Endothelial cell of umbilical vein (primary cell): Measurements from ENCODE around the gene STKLD1.

Experiments used
- CTCF ChIP-seq, 2 donors: IDR thresholded peaks; 1 replicate in 1 of 2; 2 replicates in 1 of 2; pipeline ENCODE4 v1.5.1; 2011; ENCODE audit warnings: low read length in 2 of 2, mild to moderate bottlenecking in 2 of 2, moderate library complexity in 2 of 2, control low read depth in 1 of 2, inconsistent platforms in 1 of 2, low read depth in 1 of 2; ENCODE audit not compliant: insufficient read depth in 1 of 2; ENCODE audit errors: extremely low read depth in 1 of 2
- EZH2 ChIP-seq: IDR thresholded peaks from 2 replicates; pipeline ENCODE4 v1.6.1; 2012; ENCODE audit warnings: borderline replicate concordance, low read depth, mild to moderate bottlenecking, moderate library complexity, low read length, inconsistent platforms; ENCODE audit not compliant: severe bottlenecking
- FOS ChIP-seq: IDR thresholded peaks from 2 replicates; pipeline ENCODE4 v1.6.1; 2011; ENCODE audit warnings: mild to moderate bottlenecking, low read length, moderate library complexity, borderline replicate concordance; ENCODE audit not compliant: insufficient read depth
- MAX ChIP-seq: IDR thresholded peaks from 2 replicates; pipeline ENCODE4 v1.6.1; 2011; ENCODE audit not compliant: insufficient read depth, insufficient read length
- MYC ChIP-seq: IDR thresholded peaks from one replicate; pipeline ENCODE4 v1.6.1; 2011; ENCODE audit warnings: mild to moderate bottlenecking, low read depth, low read length
- POLR2A ChIP-seq: IDR thresholded peaks from 2 replicates; pipeline ENCODE4 v1.6.1; 2012; ENCODE audit warnings: low read depth, mild to moderate bottlenecking, control low read depth, low read length
- POLR2AphosphoS5 ChIP-seq: IDR thresholded peaks from 2 replicates; pipeline ENCODE4 v1.6.1; 2012; ENCODE audit warnings: low read depth, mild to moderate bottlenecking, control low read depth, low read length, moderate library complexity; ENCODE audit not compliant: insufficient read depth

- TF ChIP-seq POLR2A = peak; percentile 25
- TF ChIP-seq CTCF (IDR thresholded peaks at IDR 0.05; ENCODE audit: extremely low read depth in 1 of 2, insufficient read depth in 1 of 2, low read depth in 1 of 2, low read length in 2 of 2) = no peak
- no peak for TF ChIP-seq FOS
- no peak for TF ChIP-seq POLR2AphosphoS5
- TF ChIP-seq EZH2 = no peak
- no peak for TF ChIP-seq MAX
- no peak for TF ChIP-seq MYC
Measured at GRCh38 chr9:133349965-133350616, 26.1 kb upstream of the STKLD1 start.
